ENCODE results near the gene DENND2A.
"Not testable (repeated sequence)": the region's sequence is repeated elsewhere in the genome, so short reads cannot be mapped to it uniquely, and the experiment has no call there.

DENND2A gene

DNA sequence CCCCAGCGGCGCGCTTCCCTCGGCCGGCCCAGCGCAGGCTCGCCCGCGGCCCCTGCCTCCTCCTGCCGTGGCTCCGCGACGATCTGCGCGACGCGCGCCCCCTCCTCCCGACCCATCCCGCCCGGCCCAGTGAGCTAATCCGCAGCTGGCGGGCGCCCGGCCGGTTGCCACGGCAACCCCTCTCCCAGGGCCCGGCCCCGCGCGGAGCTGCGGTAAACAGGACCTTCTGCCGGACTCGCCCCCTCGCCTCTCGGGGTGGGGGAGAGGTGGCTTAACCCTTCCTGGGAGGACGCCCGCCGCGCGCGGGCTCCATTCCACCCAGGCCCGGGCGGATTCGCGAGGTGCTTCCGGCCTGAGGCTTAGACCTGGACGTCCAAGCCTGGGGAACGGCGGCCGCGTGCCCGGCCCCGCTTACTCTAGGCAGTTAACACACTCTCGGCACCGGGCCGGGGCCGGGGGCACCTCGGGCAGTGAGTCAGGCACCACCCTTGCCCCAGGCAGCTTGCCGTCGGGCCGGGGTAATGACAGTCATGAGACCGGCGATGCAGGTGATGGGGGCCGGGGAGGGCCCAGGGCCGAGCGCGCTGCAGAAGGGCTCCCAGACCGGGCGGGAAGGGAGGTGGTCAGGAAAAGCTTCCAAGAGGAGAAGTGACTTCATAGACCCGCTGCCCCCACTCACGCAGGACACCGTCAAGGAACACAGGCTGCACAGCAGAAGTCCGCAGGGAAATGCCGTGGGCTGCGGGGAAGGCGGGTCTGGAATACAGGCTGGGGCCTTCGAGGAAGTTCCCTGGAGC lies at the start of gene DENND2A:
Gene DENND2A, minus strand, starts transcription at position 87 of the 797 bp plus-strand sequence. CDS start 38,416 bp downstream, outside the sequence.
- no peak for DNase-seq (ENCODE audit: low spot score)

DNA sequence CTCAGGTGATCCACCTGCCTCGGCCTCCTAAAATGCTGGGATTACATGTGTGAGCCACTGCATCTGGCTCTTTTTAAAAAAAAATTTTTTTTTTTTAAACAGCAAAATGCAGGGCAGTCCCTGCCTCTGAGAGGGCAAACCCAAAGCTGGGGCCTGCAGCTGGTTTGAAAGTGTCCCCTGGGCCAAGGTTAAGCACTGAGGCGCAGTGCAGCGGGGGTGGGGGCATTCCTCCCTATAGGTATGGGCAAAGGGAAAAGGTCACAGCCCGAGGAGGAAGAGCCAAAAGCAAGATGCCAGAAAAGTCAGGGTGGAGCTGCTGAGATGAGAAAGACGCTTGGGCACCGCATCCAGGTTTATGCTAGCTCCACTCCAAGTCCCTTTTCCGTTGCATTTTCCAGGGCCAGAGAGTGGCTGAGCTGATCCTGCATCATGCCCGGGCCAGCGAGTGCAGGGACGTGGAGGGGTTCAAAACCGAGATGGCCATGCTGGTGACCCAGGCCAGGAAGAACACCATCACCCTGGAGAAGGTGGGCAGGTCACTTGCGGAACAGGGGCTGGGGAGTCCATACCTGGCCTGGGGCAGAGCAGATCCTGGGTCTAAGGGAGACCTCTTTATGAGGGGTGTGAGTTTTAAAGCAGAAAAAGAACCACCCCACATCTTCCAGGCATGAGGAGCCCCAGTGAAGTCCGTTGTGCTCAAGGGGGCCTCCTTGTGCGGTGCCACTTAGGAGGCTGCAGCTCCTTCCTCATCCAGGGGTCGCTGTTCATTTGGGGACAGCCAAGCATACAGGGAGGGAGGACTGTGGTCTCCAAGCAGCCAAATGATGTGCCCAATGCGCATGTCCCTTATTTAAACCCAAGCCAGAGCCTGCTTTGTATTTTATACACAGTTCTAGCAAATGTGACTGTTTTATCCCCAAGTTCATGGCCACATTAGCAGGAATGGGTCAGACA lies 48.9 kb upstream of the DENND2A start:
- no peak for DNase-seq (ENCODE audit: low spot score)

GRCh38 chr7:140688341-140688740 lies 47.7 kb upstream of the DENND2A start:
- no peak for DNase-seq (ENCODE audit: low spot score)

DNA sequence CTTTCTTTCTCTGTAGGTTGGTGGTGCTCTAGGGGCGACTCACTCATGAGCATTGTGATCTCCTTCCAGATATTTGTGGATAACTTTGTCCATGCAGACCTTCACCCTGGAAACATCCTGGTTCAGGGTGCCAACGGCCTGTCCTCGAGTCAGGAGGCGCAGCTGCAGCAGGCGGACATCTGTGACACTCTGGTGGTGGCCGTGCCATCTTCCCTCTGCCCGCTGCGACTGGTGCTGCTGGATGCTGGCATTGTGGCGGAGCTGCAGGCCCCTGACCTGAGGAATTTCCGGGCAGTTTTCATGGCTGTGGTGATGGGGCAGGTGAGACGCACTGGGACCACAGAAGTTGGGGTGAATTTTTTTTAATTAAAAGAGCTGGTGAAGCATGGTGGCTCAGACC lies 46.3 kb upstream of the DENND2A start:
- no peak for DNase-seq (ENCODE audit: low spot score)

DNA sequence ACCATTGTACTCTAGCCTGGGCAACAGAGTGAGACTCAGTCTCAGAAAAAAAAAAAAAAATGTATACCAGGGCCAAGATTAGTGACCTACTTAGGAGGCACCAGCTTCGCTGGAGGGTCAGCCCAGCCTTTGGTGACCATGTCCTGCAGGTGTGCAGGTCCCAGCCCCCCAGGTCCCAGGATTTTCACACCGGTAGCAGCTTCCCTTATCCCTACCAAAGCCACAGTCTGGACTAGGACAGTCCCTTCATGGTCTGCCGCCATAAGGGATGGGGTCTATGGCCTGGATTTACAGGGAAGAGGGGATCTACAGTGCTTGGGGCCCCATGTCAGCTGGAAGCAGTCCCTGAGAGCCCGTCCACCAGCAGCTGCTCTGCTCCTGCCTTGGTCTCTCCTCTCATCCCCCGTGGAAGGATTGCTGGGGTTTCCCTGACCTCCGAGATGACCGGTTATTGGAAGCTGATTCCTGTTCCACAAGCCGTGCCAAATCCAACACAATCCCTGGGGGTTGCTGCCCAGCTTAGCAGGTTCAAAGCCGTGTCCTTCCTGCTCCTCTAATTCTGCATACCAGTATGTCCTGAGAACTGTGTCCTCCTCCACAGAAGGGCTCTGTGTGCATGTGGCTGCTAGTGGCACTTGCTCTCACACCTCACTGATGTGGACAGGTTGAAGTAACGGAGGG lies 44.9 kb upstream of the DENND2A start:
- no peak for DNase-seq (ENCODE audit: low spot score)

DNA sequence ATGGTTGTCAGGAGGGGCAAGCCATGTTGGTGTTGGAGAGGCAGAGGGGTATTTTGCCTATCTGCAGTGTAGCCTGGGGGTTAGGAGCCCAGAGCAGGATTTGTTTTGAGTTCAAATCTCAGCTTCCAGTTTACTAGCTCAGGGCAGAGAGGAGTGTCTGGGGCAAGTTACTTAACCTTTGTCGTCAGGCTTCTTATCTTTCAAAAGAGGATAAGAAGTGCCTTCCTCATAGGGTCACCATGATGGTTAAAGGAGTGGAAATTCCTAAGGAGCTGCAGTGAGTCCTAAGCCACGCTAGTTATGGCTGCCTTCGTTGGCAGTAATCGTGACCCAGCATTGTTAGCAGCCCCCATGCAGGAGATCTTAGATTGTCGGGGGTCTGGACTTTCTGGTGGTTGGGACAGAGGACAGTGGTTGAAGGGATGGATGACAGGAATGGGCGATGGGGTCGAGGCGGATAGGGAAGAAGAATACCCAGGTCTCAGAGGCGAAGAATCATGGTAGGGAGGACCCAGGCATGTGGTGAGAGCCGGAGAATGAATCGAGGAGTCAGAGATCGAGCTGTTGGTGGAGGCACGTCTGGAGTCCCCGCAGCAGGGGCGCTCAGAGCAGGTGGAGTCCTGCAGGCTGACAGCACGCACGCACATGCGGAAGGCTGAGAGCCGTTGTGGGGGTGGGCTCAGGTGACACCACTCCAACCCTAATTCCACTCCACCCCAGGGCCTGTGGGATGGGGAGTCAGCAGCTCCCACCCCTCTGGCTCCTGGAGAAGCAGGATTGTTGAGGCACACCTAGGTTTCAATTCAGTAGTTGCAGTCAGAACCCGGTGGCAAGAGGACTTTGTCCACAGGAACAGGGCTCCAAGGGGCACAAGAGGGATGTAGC lies 43.7 kb upstream of the DENND2A start:
- no peak for DNase-seq (ENCODE audit: low spot score)

DNA sequence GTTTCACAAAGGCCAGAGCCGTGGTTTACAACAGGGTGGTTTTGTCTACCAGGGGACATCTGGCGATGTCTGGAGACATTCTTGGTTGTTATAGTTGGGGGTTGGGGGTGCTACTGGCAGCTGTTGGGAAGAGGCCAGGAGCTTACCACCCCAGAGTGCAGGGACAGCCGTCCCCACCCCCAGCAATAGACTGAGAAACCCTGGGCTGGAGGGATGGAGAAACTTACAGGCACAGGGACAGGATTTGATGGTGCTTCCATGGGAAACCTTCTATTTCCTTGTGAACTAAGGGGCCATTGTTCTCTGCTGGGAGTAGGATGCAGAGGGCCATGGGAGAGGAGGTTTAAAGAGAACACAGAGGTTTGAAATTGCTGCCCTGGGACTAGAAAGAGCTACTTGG lies 43.0 kb upstream of the DENND2A start:
- DNase-seq (ENCODE audit: low spot score): no peak

DNA sequence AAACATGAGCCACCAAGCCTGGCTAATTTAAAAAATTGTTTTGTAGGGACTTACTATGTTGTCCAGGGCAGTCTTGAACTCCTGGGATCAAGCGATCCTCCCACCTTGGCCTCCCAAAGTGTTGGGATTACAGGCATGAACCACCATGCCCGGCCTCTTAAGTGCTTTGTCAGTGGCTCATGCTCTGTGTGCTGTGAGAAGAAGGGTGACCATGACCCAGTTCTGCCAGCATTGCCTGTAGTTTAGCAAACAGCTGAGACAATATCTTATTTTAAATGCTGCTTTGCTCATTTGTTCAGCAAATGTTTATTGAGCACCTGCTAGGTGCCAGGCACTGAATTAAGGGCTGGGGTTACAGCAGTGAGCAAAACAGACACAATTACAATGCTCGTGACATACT lies 41.2 kb upstream of the DENND2A start:
- DNase-seq (ENCODE audit: low spot score): no peak

GRCh38 chr7:140680886-140681285 lies 40.3 kb upstream of the DENND2A start:
- DNase-seq (ENCODE audit: low spot score): no peak

DNA sequence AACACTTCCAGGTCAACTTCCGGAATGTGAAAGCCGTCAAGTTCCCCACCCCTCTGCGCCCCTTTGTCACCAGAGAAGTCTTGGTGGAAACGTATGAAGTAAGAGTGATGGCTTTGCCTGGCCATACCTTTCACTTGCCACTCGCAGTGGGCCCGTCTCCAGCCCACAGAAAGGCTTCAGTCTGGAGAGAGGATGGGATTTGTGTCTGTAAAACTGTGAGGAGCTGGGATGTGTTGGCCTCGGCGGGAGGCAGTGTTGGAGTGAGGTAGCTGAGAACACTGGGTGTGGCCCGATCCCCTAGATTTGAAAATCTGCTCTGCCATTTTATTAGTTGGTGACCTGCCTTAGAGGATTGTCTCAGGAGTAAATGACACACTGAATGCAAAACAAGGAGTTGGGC lies 38.6 kb upstream of the DENND2A start:
- no peak for DNase-seq (ENCODE audit: low spot score)

GRCh38 chr7:140678816-140679130 lies 38.2 kb upstream of the DENND2A start:
- DNase-seq (ENCODE audit: low spot score): no peak

GRCh38 chr7:140678081-140678815 lies 37.6 kb upstream of the DENND2A start:
- DNase-seq (ENCODE audit: low spot score): no peak

DNA sequence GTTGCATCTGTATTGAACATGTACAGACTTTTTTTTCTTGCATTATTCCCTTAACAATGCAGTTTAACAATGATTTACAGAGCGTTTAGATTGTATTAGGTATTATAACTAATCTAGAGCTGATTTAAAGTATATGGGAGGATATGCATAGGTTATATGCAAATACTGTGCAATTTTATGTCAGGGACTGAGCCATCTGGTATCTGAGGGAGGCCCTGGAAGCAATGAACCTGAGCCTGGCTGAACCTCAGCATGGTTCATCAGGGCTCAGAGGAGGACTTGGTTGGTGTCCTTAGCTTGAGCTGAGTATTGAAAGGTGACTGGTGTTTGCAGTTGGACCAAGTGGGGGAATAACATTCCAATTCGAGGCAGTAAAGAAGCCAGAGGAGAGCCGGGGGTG lies 36.9 kb upstream of the DENND2A start:
- DNase-seq (ENCODE audit: low spot score): no peak

GRCh38 chr7:140676956-140677355 lies 36.3 kb upstream of the DENND2A start:
- DNase-seq (ENCODE audit: low spot score): not testable (repeated sequence)

DNA sequence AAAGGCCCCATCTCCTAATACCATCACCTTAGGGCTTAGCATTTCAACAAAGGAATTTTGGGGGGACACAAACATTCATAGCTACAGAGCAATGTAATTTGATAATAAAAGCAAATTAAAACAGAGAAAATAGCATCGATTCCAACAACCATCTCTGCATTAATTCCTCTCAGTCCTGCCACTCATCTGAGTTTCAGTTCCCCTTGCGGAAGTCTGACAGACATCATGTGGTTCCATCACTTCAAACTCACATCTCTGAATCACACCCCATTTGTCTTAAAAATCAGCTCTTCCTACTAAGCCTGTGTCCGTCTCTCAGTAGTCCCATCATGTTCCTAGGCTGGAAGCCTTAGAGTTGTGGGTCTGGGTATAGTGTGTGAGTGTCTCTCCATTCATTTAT lies 35.7 kb upstream of the DENND2A start:
- DNase-seq (ENCODE audit: low spot score): no peak

DNA sequence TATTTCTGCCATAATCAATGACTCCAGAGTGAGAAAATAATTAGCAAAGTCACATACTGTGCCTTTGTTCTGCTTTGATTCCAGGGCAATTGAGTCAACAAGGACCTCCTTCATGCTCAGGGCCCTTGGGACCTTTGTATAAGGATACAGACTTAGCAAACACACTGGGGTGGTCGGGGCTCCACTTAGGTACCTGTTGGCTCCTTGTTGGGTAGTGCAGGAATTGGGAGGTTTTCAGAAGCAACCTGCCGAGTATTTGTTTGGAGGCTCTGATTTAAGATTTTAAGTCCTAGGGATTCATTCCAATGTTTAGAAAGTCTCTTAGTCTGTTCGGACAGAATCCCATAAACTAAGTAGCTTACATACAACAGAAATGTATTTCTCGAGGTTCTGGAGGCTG lies 35.1 kb upstream of the DENND2A start:
- DNase-seq (ENCODE audit: low spot score): no peak

DNA sequence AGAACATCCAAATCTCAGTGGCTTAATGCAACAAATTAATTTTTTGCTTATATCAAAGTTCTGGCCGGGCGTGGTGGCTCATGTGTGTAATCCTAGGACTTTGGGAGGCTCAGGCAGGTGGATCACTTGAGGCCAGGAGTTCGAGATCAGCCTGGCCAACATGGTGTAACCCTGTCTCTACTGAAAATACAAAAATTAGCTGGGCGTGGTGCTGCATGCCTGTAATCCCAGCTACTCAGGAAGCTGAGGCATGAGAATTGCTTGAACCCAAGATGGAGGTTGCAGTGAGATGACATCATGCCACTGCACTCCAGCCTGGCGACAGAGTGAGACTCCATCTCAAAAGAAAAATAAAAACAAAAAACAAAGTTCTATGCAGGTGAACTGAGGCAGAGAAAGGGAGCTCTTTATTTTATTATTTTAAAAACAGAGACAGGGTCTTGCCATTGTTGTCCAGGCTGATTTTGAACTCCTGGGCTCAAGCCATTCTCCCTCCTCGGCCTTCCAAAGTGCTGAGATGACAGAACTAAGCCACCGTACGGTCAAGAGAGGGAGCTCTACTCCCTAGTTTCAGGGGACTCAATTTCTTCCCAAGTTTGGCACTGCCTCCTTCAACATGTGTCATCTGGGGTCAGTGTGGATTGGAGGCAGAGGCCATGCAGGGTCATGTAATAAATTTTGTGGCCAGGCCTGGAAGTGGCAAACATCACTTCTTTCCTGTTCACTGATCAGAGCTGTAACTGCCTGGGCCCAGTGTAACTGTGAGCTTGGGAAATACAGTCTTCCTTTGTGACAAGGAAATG lies 34.5 kb upstream of the DENND2A start:
- no peak for DNase-seq (ENCODE audit: low spot score)

DNA sequence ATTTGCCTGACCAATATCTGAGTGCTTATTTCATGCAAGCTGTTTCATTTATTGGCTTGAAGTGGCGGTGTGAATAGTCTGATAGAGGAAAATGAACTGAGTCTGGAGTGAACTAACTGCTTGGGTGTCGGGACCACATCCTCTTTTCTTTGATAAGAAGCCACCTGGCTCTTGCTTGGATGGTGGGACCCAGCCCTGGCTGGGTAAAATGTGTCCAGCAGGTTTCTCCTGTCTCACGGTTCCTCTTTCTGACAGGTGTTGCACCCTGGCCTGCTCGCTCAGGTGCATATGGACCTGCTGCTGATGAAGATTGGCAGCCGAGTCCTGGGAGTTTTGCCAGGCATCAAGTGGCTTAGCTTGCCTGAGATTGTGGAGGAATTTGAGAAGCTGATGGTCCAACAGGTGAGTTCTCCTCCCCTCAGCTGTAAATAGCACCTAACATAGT lies 33.8 kb upstream of the DENND2A start:
- no peak for DNase-seq (ENCODE audit: low spot score)

DNA sequence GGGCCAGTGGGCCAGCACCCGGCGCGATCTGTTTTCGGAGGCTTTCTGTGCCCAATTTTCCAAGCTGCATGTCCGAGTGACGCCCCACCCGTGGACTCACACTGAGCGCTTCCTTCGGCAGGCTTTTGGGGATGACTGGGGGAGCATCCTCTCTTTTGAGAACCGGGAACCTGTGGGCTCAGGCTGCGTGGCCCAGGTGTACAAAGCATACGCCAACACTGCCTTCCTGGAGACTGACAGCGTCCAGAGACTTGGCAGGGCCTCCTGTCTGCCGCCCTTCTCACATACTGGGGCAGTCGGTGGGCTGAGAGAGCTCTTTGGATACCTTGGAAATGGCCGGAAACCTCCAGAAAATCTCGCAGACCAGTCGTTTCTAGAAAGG lies 33.2 kb upstream of the DENND2A start:
- no peak for DNase-seq (ENCODE audit: low spot score)

Data from CD4-positive, alpha-beta T cell treated with Interleukin-15 for 4 hours (primary cell).